ENCODE data around the gene PRICKLE3.
"Not testable (repeated sequence)": the region's sequence is repeated elsewhere in the genome, so short reads cannot be mapped to it uniquely, and the experiment has no call there.

PRICKLE3 gene

DNA sequence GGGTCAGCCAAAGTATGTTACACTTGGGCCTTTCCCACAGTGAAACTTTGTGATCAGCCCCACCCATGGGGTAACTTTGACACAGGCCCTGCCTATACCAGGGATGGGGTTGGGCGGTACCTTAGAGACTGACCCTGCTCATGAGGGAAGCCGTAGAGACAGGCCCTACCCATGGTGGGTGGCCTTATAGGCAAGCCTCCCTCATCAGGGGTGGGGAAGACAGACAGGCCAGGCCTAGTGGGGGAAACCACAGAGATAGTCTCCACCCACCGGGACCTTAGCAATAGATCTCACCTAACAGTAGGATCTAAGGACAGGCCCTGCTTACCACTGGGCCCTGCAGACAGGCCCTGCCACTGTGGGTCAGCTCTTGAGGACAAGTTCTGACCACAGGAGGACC is 7.6 kb downstream of the PRICKLE3 start:
- Mint-ChIP-seq H3K4me1 (ENCODE audit: low read depth) (peaks cover 22% of the 10 kb centered on the region), H3K27me3 (ENCODE audit: low read depth) (no peaks in the 10 kb centered on the region), H3K4me3 (no peak overlapping the region)

DNA sequence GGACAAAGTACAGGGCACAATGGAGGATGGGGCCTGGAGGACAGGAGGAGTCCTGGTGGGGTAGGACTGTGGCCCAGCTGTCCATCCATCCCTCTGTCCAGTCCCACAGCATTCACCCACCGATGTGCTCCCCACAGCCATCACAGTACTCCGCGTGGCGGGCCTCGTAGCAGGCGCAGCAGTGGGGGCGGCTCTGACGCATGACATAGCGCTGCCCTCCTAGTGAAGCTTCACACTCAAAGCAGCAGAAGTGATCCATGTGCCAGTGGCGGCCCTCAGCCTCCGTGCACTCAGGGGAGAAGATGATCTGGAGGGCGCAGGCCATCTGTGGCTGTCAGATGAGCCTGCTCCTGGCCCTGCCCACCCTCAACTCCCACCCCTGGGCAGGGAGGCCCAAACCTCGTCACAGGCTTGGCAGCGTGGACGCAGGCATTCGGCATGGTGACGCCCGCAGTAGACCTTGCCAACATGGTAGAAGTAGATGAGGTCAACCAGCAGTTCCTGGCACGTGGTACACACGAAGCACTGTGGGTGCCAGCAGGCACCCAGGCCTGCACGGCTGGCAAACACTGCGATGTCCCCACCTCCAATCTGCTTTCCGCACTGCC is 8.2 kb downstream of the PRICKLE3 start:
- Mint-ChIP-seq H3K27ac (no peak overlapping the region), H3K4me3 (no peak overlapping the region), H3K27me3 (ENCODE audit: low read depth) (no peaks in the 10 kb centered on the region), H3K9me3 (no peaks in the 10 kb centered on the region), H3K36me3 (ENCODE audit: low read depth) (peaks cover 38% of the 10 kb centered on the region), H3K4me1 (ENCODE audit: low read depth) (peaks cover 22% of the 10 kb centered on the region)

More for the DNA sequence above, 7.6 kb downstream of the PRICKLE3 start:
- Mint-ChIP-seq H3K9me3 (no peaks in the 10 kb centered on the region), H3K36me3 (ENCODE audit: low read depth) (peaks cover 38% of the 10 kb centered on the region), H3K27ac (no peak overlapping the region)

DNA sequence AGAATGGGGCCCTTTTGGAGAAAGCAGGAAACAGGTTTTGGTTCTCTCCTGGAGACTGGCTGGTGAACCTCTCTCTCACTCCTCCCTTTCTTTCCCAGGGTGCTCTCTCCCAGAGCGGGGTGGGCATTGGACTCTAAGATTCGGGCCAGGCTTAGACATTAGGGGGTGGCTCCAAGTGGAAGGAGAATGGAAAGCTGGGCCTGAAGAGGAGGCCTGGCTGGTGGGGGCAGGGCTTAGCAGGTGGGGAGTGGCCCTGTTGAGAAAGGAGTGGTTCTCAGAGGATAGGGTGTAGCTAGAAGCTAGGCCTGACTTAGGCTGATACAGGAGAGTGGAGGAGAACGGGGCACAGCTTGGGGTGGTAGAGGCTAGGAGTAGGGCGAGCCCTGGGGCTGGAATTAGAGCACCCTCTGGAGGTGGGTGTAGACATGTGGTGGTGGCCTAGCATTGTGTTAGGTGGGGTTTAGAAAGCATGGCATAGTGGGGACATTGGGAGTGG is 8.8 kb downstream of the PRICKLE3 start:
- Mint-ChIP-seq H3K9me3 (no peaks in the 10 kb centered on the region), H3K4me1 (ENCODE audit: low read depth) (peaks cover 24% of the 10 kb centered on the region), H3K27ac (no peak overlapping the region), H3K27me3 (ENCODE audit: low read depth) (no peaks in the 10 kb centered on the region), H3K36me3 (ENCODE audit: low read depth) (peaks cover 36% of the 10 kb centered on the region), H3K4me3 (no peak overlapping the region)

DNA sequence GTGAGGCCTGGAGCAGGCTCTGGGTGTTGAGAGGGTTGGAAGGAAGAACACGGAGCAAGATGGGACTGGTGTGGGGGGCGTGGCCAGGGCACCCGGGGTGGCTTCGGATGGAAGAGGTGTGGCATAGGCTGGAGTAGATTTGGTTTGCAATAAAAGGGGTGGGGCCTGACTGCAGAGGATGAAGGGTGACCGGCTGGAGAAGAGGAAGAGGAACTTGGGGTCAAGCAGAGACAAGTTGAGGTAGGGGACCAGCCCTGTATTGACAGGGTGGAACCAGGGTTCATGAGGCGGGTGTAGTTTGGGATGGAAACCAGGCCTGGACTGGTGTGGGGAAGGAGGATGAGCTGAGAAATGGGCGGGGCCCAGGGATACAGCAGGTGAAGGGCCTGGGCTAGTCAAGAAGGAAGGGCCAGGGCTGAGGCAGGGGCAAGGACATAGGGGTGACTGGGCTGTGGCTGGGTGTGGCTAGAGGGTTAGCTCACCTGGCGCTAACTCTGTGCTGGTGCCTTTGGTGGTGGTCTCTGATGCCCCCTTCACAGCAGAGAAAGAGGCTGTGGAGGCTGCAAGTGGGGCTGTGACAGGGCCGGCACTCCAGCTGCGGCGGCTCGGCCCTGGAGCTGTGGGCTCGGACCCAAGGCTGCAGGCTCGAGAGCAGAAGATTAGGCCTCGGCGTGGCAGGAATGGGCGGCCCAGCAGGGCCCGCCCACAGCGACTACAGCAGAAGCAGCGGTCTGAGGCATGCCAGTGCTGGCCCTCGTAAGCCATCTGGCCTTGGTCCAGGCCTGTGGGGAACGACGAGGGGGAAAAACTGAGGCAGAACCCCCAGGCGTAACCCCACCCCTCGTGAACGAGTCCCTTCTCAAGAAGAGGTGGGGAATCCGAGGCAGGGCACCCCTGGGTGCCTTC is 9.5 kb downstream of the PRICKLE3 start:
- peaks cover 32% of the 10 kb centered on the region for H3K36me3 Mint-ChIP-seq (ENCODE audit: low read depth)
- H3K4me1 Mint-ChIP-seq (ENCODE audit: low read depth), result peaks cover 24% of the 10 kb centered on the region
- no peaks in the 10 kb centered on the region for H3K27me3 Mint-ChIP-seq (ENCODE audit: low read depth)
- no peak overlapping the region for H3K27ac Mint-ChIP-seq
- no peak overlapping the region for H3K4me3 Mint-ChIP-seq
- H3K9me3 Mint-ChIP-seq, result no peaks in the 10 kb centered on the region

DNA sequence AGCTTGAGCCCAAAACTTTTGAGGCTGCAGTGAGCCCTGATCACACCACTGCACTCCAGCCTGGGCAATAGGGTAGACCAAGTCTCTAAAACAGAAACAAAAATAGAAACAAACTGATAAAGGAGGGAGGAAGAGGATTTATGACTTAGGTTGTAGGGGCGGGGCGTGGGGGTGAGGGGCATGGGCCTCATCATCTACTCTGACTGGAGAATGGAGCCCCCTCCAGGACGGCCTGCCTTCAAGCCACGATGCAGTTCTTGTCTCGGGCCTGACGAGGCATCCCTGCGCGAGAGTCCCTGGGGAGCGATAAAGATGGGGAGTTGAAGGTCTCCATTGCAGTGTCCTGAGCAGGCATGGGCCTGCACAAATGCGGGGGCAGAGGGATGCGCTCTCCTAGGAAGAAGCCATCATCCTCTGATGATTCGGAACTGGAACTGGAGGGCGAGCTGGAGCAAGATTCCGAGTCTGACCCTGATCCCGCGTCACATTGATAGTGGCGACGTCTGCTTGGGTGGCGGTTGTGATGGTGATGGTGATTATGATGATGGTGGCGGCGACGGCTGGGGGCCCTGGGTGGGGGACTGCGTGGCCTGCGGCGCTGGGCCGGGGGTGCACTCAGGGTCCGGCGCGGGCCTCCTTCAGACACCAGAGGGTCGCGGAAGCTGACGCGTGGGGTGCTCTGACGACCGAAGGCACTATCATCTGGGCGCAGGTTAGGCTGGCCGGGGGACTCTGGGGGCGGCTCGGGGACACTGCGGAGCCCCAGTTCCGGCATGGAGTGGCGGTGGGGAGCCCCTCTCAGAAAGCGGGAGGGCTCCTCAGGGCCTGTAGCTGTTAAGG is 10.5 kb downstream of the PRICKLE3 start:
- no peak overlapping the region for H3K27ac Mint-ChIP-seq

DNA sequence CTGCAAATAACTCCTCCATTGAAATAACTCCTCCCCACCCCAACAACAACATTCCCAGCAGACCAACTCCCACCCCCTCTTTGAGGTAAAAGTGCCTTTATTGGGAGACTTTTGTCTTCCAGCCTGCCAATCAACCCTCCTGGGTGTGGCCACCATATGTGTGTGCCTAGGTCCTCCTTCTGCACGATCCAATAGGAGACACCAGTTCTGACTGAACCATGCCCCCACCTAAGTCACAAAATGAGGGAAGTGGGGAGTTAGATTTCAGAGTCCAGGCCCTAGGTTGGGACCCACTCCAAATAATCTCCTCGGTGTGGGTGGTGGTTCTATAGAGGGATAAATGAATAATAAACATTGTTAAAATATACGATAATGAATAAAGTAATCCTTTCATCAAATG is 11.4 kb downstream of the PRICKLE3 start:
- H3K27me3 Mint-ChIP-seq (ENCODE audit: low read depth), result no peaks in the 10 kb centered on the region
- H3K36me3 Mint-ChIP-seq (ENCODE audit: low read depth), result peaks cover 25% of the 10 kb centered on the region
- peak overlapping the region; percentile 20 for H3K27ac Mint-ChIP-seq
- H3K9me3 Mint-ChIP-seq, result no peaks in the 10 kb centered on the region
- H3K4me1 Mint-ChIP-seq (ENCODE audit: low read depth), result peaks cover 21% of the 10 kb centered on the region
- peak overlapping the region; percentile 26 for H3K4me3 Mint-ChIP-seq

More for the DNA sequence above, 10.5 kb downstream of the PRICKLE3 start:
- Mint-ChIP-seq H3K4me3 (no peak overlapping the region), H3K27me3 (ENCODE audit: low read depth) (no peaks in the 10 kb centered on the region), H3K4me1 (ENCODE audit: low read depth) (peaks cover 23% of the 10 kb centered on the region), H3K36me3 (ENCODE audit: low read depth) (peaks cover 29% of the 10 kb centered on the region), H3K9me3 (no peaks in the 10 kb centered on the region)

DNA sequence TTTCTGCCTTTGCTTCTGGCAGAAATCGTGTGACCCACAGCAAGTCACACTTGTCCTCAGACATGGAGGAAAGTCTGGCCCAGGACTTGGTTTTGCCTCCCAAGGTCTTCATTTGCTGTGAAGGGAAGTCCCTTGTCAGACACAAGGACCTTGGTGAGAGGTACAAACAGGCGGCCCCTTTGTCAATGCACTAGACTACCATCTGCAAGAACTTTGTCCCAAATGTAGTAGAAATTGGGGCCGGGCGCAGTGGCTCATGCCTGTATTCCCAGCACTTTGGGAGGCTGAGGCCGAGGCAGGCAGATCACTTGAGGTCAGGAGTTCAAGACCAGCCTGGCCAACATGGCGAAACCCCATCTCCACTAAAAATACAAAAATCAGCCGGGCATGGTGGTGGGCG is 12.6 kb downstream of the PRICKLE3 start:
- Mint-ChIP-seq H3K4me1 (ENCODE audit: low read depth) (peaks cover 21% of the 10 kb centered on the region), H3K36me3 (ENCODE audit: low read depth) (peaks cover 19% of the 10 kb centered on the region), H3K27ac (peak overlapping the region; percentile 59)
- not testable (repeated sequence) for H3K9me3 Mint-ChIP-seq; H3K4me3 Mint-ChIP-seq; H3K27me3 Mint-ChIP-seq (ENCODE audit: low read depth)

DNA sequence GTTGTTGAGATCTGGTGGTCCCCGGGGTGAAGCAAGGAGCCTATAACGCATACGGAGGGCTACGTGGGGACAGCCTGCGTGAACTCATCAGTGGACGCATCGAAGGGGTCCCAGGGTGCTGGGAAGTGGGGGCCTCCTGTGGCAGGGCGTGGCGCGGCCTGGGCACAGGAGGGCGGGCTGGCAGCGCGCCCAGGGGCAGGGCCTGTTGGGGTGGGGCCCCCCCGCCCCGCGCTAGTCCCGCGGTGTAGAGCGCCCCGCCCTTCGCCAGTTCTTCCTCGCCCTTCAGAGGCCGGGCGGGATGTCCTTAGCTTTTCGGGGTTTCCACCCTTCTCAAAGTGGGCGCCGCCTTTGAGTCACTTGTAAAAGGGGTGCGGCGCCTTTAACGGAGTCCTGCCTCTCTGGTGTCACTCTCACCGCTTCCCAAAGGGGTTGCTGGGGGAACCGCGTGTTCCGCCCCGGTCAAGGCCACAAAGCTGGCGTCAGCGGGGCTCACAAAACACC is 13.8 kb downstream of the PRICKLE3 start:
- H3K36me3 Mint-ChIP-seq (ENCODE audit: low read depth), result peaks cover 15% of the 10 kb centered on the region
- no peaks in the 10 kb centered on the region for H3K9me3 Mint-ChIP-seq
- peak overlapping the region; percentile 86 for H3K4me3 Mint-ChIP-seq
- H3K27me3 Mint-ChIP-seq (ENCODE audit: low read depth), result no peaks in the 10 kb centered on the region
- peak overlapping the region; percentile 75 for H3K27ac Mint-ChIP-seq
- peaks cover 22% of the 10 kb centered on the region for H3K4me1 Mint-ChIP-seq (ENCODE audit: low read depth)

DNA sequence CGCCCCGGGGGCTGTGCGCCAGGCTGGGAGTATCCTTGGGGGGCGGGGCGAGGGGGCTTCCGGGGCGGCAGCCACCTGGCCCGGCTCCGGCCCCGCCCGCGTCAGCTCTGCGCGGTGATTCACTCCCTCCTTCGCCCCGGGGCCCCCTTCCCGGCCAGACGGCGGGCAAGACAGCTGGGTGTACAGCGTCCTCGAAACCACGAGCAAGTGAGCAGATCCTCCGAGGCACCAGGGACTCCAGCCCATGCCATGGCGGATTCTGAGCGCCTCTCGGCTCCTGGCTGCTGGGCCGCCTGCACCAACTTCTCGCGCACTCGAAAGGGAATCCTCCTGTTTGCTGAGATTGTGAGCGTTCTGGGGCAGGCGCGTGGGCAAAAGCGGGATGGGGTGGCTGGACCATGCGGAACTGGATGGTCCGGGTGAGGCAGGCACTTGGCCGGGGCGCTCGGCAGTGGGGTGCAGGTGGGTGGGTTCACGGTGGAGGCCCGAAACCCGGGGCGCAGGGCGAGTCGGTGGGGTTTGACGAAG is 14.4 kb downstream of the PRICKLE3 start, which contains the start of gene PLP2:
PLP2 (plus strand) TSS at position 147 of the 528 bp plus-strand sequence; CDS start at position 250, 103 bp downstream.
- Mint-ChIP-seq H3K27me3 (ENCODE audit: low read depth) (no peaks in the 10 kb centered on the region), H3K9me3 (no peaks in the 10 kb centered on the region), H3K4me1 (ENCODE audit: low read depth) (peaks cover 23% of the 10 kb centered on the region), H3K27ac (peak within 1 kb of the TSS; percentile 75), H3K36me3 (ENCODE audit: low read depth) (peaks cover 15% of the 10 kb centered on the region), H3K4me3 (peak within 1 kb of the TSS; percentile 86)

DNA sequence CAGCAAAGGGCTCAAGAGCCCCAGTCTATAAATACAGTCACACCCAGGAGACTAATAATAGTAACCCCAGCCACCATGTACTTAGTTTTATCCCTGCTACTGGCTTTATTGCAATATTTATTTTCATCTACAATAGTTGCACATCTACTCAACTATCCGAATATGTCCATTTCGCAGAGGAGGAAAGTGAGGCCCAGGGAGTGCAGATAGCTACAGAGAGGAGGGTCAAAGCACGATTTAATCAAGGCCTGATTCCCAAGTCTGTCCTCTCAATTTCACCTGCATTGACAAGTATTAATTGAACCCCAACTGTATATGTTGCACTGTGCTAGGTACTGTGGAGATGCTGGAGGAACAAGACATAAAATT is 18.4 kb downstream of the PRICKLE3 start:
- Mint-ChIP-seq H3K27me3 (ENCODE audit: low read depth) (no peaks in the 10 kb centered on the region), H3K9me3 (no peaks in the 10 kb centered on the region), H3K4me1 (ENCODE audit: low read depth) (peaks cover 26% of the 10 kb centered on the region), H3K27ac (peak overlapping the region; percentile 95), H3K4me3 (peak overlapping the region; percentile 80), H3K36me3 (ENCODE audit: low read depth) (no peaks in the 10 kb centered on the region)

DNA sequence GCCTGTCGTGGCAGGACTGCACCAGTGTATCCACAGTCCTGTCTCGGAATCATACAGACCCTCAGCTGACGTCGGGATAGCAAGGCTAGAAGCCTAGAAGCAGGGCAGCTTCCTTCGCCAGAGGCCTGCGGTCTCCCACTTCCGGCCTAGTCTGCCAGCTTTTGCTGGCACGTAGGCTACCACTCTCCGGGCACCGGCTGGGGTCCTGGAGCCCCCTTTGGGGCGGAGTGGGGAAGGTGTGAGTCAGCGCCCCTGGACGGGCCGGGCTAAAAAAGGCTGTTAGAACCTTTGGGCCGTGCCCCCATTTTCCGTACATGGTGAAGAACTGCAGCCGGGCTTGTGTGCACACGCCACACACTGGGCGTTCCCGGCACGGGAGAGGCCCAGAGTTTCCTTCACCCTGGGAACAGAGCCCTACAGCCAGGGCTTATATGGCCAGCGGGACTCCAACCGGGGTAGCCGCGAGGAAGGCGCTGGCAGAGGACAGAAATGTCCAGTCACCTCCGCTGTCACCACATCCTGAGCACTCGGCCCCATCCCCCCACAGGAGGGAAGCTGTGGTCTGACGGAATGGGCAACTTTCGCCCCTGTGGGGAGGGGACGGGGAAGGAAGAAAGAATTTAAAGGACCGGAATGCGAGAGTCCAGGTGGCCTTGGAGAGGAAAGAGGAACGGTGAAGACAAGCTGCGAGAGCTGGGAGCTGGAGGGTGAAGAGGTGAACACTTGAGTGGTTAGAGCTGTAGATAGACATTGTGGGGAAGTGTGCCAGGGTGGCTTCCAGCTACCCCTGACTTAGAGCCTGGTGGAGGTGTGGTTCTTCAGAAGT is 19.0 kb downstream of the PRICKLE3 start:
- Mint-ChIP-seq H3K27me3 (ENCODE audit: low read depth) (no peaks in the 10 kb centered on the region), H3K36me3 (ENCODE audit: low read depth) (no peaks in the 10 kb centered on the region), H3K27ac (peak overlapping the region; percentile 95), H3K4me1 (ENCODE audit: low read depth) (peaks cover 24% of the 10 kb centered on the region), H3K9me3 (no peaks in the 10 kb centered on the region), H3K4me3 (peak overlapping the region; percentile 80)

DNA sequence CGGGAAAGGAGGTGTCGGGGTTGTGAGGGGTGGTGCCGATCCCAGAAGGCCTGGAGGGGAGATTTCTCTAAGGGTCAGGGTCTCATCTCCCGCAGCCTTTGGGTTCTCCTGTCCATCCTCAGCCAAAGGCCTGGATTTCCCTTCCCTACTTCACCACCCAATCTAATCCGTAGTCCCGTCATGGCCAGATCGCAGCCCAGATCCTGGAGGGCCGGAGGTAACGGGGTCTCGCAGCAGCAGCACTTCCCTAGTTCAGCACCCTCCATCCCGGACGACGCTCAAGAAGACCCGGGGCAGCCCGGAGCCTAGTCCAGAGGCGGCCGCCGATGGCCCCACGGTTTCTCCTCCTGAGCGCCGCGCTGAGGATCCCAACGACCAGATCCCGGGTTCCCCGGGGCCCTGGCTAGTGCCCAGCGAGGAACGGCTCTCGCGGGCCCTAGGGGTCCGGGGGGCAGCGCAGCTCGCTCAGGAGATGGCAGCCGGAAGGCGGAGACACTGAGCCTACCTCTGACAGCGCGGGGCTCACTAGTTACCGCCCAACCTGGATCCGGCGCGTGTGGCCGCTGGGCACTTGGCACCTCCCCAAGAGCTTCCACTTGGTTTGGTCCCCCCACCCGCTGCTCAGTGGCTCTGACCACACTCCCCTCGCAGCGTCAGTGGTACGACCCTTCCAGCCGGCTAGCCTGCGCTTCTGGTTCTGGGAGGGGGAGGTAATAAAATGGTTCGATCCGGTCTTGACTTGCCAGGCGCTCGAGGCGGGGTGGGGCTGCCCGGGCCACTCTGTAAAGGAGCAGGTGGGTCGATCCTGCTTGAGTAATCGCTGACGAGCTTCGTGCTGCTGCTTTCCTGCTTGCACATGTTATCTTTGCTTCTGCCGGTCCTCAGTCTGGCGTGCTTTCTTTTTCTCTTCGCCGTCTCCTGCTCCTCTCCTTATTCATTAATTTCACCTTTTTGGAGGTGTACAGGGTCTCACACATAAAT is 20.0 kb downstream of the PRICKLE3 start:
- no peaks in the 10 kb centered on the region for H3K27me3 Mint-ChIP-seq (ENCODE audit: low read depth)
- H3K4me3 Mint-ChIP-seq, result peak overlapping the region; percentile 80
- peaks cover 24% of the 10 kb centered on the region for H3K4me1 Mint-ChIP-seq (ENCODE audit: low read depth)
- no peaks in the 10 kb centered on the region for H3K36me3 Mint-ChIP-seq (ENCODE audit: low read depth)
- peak overlapping the region; percentile 95 for H3K27ac Mint-ChIP-seq
- no peaks in the 10 kb centered on the region for H3K9me3 Mint-ChIP-seq
